Measurements from ENCODE around the gene FOXC2.

Gene FOXC2

DNA sequence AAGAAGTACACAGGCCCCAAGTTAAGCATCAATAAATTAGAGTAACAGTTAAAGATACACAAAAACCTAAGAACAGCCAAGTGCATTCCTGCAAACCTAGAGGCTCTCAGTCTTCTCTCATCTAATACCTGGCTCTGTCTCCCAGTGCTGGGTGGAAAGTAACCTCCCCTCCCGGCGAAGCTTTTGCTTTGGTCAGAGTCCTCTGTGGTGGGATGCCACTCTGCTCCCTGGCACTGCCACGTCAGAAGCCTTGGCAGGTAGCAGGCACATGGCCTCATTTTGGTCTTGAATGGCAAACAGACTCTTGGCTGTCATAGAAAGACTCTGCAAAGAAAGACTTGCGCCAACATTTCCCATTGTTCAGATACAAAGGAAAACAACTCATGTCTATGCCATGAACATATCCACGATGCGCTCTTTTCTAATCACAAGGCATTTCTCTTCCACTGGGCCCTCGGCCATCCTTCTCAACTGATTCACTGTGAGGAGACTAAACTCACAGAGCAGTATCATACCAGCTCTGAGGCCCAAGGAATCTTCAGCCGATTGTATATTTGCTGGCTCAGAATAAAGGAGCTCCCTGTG is 32.8 kb upstream of the FOXC2 start:
- Histone ChIP-seq H4K20me1 (ENCODE audit: insufficient read depth, low read length) (no peaks in the 10 kb centered on the region), H3K36me3 (ENCODE audit: insufficient read depth, low read length) (peaks cover 33% of the 10 kb centered on the region), H3K4me3 (ENCODE audit: low read depth in 1 of 2, low read length in 2 of 2) (no peak overlapping the region), H3K4me2 (ENCODE audit: insufficient read depth, low read length) (no peak overlapping the region), H3K27ac (ENCODE audit: low read length) (no peak overlapping the region), H3K27me3 (ENCODE audit: insufficient read depth, low read length, poor library complexity) (no peaks in the 10 kb centered on the region), H3K79me2 (ENCODE audit: insufficient read depth, low read length) (no peaks in the 10 kb centered on the region), H3K9ac (ENCODE audit: low read depth, low read length) (no peak overlapping the region), H3K9me3 (ENCODE audit: insufficient read depth, low read length, severe bottlenecking) (no peaks in the 10 kb centered on the region), H2AFZ (ENCODE audit: low read depth, low read length) (no peak overlapping the region), H3K4me1 (ENCODE audit: insufficient read depth, low read length) (no peaks in the 10 kb centered on the region)
- ATAC-seq (ENCODE audit: insufficient read depth, low read depth) (no peak), DNase-seq (no peak)
- TF ChIP-seq, protein P1, sequence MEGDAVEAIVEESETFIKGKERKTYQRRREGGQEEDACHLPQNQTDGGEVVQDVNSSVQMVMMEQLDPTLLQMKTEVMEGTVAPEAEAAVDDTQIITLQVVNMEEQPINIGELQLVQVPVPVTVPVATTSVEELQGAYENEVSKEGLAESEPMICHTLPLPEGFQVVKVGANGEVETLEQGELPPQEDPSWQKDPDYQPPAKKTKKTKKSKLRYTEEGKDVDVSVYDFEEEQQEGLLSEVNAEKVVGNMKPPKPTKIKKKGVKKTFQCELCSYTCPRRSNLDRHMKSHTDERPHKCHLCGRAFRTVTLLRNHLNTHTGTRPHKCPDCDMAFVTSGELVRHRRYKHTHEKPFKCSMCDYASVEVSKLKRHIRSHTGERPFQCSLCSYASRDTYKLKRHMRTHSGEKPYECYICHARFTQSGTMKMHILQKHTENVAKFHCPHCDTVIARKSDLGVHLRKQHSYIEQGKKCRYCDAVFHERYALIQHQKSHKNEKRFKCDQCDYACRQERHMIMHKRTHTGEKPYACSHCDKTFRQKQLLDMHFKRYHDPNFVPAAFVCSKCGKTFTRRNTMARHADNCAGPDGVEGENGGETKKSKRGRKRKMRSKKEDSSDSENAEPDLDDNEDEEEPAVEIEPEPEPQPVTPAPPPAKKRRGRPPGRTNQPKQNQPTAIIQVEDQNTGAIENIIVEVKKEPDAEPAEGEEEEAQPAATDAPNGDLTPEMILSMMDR (IDR thresholded peaks at IDR 0.05; ENCODE audit: borderline replicate concordance, extremely low read depth, low read length, poor library complexity, severe bottlenecking), result no peak
- TF ChIP-seq EZH2 (IDR thresholded peaks at IDR 0.05; ENCODE audit: borderline replicate concordance, low read depth, low read length, severe bottlenecking), result no peak

DNA sequence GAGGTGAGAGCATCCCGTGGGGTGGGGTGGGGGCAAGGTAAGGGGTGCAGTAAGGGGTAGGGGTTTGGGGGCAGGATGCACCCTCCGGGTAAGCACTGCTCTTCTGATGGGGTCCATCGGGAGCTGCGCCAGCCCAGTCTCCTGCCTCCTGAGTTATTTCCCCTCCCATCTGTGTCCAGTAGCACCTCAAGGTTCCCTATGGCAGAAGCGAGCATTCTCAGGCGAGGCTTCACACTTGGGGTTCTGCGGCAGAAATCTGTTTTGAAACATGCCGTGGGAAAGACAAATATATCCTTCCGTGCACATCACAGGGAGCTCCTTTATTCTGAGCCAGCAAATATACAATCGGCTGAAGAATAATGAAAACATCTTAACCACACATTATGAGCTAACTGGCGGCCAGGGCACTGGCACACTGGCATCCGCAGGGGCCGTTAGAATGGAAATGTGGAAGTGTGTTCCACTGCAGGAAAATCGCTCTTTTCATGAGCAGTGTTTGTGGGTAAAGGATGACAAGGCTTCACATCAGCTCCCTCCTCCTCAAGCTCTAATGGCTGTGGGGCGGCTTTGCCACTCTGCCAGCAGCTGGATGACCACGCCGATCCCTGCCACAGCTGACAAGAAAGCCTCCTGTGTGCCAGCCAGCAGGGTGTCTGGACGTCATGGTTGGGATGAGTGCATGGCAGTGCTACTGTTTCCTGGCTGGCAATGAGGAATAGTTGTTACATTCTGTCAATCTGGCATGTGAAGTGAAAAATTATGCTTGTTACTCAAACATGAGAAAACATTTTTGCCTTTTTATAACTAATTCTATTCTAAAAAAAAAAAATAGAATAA is 31.6 kb upstream of the FOXC2 start:
- H3K79me2 ChIP-seq (ENCODE audit: insufficient read depth, low read length), result no peaks in the 10 kb centered on the region
- H3K4me3 ChIP-seq (ENCODE audit: low read depth in 1 of 2, low read length in 2 of 2), result no peak overlapping the region
- no peak overlapping the region for H3K9ac ChIP-seq (ENCODE audit: low read depth, low read length)
- H3K27ac ChIP-seq (ENCODE audit: low read length), result no peak overlapping the region
- H3K4me2 ChIP-seq (ENCODE audit: insufficient read depth, low read length), result no peak overlapping the region
- no peaks in the 10 kb centered on the region for H3K9me3 ChIP-seq (ENCODE audit: insufficient read depth, low read length, severe bottlenecking)
- H4K20me1 ChIP-seq (ENCODE audit: insufficient read depth, low read length), result no peaks in the 10 kb centered on the region
- TF ChIP-seq, protein P1 (IDR thresholded peaks at IDR 0.05; ENCODE audit: borderline replicate concordance, extremely low read depth, low read length, poor library complexity, severe bottlenecking), result no peak
- no peak for TF ChIP-seq EZH2 (IDR thresholded peaks at IDR 0.05; ENCODE audit: borderline replicate concordance, low read depth, low read length, severe bottlenecking)
- peaks cover 42% of the 10 kb centered on the region for H3K36me3 ChIP-seq (ENCODE audit: insufficient read depth, low read length)
- no peak overlapping the region for H2AFZ ChIP-seq (ENCODE audit: low read depth, low read length)
- H3K4me1 ChIP-seq (ENCODE audit: insufficient read depth, low read length), result no peaks in the 10 kb centered on the region
- no peak for DNase-seq
- no peaks in the 10 kb centered on the region for H3K27me3 ChIP-seq (ENCODE audit: insufficient read depth, low read length, poor library complexity)
- no peak for ATAC-seq (ENCODE audit: insufficient read depth, low read depth)

DNA sequence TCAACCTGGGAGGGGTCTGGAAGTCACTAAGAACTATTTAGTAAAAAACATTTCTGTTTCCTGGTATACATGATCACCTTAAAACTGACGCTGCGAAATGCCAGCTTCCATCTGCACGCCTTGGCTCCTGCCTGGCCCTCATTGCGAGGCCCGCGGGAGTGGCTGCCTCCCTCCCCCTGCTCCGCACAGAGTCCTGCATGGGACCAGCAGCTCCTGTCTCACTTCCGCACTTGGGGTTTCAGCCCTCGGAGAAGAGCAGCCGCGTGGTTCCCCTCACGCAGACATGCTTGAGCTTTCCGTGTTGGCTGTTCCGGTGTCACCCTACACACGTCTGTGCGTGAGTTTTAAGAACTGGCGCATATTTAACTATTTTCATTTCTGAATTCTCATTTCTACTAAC is 30.0 kb upstream of the FOXC2 start:
- Histone ChIP-seq H3K27me3 (ENCODE audit: insufficient read depth, low read length, poor library complexity) (no peaks in the 10 kb centered on the region), H3K4me2 (ENCODE audit: insufficient read depth, low read length) (no peak overlapping the region), H3K27ac (ENCODE audit: low read length) (no peak overlapping the region), H3K36me3 (ENCODE audit: insufficient read depth, low read length) (peaks cover 54% of the 10 kb centered on the region), H3K9ac (ENCODE audit: low read depth, low read length) (no peak overlapping the region), H4K20me1 (ENCODE audit: insufficient read depth, low read length) (no peaks in the 10 kb centered on the region), H3K9me3 (ENCODE audit: insufficient read depth, low read length, severe bottlenecking) (no peaks in the 10 kb centered on the region), H3K79me2 (ENCODE audit: insufficient read depth, low read length) (no peaks in the 10 kb centered on the region), H3K4me3 (ENCODE audit: low read depth in 1 of 2, low read length in 2 of 2) (no peak overlapping the region), H2AFZ (ENCODE audit: low read depth, low read length) (no peak overlapping the region), H3K4me1 (ENCODE audit: insufficient read depth, low read length) (no peaks in the 10 kb centered on the region)
- no peak for ATAC-seq (ENCODE audit: insufficient read depth, low read depth)
- no peak for DNase-seq
- TF ChIP-seq, protein P1 (IDR thresholded peaks at IDR 0.05; ENCODE audit: borderline replicate concordance, extremely low read depth, low read length, poor library complexity, severe bottlenecking), result no peak
- no peak for TF ChIP-seq EZH2 (IDR thresholded peaks at IDR 0.05; ENCODE audit: borderline replicate concordance, low read depth, low read length, severe bottlenecking)
